PFSK-1 (cell line): ENCODE data around the gene JAKMIP1.

Source experiments
- FOXP2 ChIP-seq: optimal IDR thresholded peaks from 2 replicates; pipeline ENCODE3; 2011; ENCODE audit warnings: borderline replicate concordance, control low read depth, inconsistent platforms; ENCODE audit not compliant: insufficient read depth; ENCODE audit errors: extremely low read length, extremely low read depth
- POLR2AphosphoS5 ChIP-seq: IDR thresholded peaks from 2 replicates; pipeline ENCODE4 v1.6.1; 2012; ENCODE audit warnings: low read depth, mild to moderate bottlenecking, control low read depth, low read length, moderate library complexity
- SIN3A ChIP-seq: IDR thresholded peaks from 2 replicates; pipeline ENCODE4 v1.6.1; 2012; ENCODE audit warnings: mild to moderate bottlenecking, low read length, moderate library complexity, borderline replicate concordance; ENCODE audit not compliant: insufficient read depth
- TAF1 ChIP-seq: IDR thresholded peaks from 2 replicates; pipeline ENCODE4 v1.6.1; 2012; ENCODE audit warnings: low read length, control low read depth, borderline replicate concordance; ENCODE audit not compliant: insufficient read depth
- TF ChIP-seq, protein P1 (sequence below), 2 experiments: IDR thresholded peaks; 2 replicates each; pipeline versions ENCODE4 v1.6.1 to v1.8.0; 2011 to 2012; ENCODE audit warnings: low read depth in 2 of 2, low read length in 2 of 2, control low read depth in 1 of 2, inconsistent platforms in 1 of 2, mild to moderate bottlenecking in 1 of 2, moderate library complexity in 1 of 2; ENCODE audit not compliant: insufficient read depth in 1 of 2

DNA sequence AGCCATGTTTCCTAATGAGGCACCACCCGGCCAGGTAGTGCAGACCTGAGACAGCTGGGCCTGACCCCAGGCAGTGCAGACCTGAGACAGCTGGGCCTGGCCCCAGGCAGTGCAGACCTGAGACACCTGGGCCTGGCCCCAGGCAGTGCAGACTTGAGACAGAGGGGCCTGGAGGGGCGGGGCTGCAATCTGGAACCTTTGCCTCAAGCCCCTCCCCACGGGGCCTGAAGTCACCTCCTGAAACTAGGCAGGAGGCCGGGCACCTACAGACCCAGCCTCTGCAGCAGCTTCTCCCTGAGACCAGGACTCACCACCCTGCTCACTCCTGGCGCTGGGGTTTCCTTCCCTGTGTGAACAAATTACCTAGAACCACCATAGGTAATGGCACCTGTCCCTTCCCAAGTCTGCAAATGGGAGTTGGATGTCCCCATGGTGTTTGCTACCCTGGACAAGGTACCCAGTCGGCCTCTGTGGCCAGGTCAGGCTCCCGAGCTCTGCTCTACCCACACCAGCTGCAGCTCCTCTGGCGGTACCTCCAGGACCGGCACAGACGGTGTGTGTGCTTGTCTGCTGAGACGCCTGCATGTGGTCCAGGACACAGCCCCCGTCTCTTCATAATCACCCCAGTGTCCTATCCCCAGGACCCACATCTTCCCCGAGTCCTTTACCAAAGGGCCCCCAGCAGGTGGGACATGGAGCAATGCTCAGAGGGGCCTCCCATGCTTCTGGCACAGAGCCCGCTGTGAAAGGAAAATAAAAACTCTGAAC, 129.0 kb downstream of the JAKMIP1 start:
- TF ChIP-seq POLR2AphosphoS5 (no peak), TAF1 (no peak), SIN3A (no peak), FOXP2 (no peak)
- TF ChIP-seq, protein P1, sequence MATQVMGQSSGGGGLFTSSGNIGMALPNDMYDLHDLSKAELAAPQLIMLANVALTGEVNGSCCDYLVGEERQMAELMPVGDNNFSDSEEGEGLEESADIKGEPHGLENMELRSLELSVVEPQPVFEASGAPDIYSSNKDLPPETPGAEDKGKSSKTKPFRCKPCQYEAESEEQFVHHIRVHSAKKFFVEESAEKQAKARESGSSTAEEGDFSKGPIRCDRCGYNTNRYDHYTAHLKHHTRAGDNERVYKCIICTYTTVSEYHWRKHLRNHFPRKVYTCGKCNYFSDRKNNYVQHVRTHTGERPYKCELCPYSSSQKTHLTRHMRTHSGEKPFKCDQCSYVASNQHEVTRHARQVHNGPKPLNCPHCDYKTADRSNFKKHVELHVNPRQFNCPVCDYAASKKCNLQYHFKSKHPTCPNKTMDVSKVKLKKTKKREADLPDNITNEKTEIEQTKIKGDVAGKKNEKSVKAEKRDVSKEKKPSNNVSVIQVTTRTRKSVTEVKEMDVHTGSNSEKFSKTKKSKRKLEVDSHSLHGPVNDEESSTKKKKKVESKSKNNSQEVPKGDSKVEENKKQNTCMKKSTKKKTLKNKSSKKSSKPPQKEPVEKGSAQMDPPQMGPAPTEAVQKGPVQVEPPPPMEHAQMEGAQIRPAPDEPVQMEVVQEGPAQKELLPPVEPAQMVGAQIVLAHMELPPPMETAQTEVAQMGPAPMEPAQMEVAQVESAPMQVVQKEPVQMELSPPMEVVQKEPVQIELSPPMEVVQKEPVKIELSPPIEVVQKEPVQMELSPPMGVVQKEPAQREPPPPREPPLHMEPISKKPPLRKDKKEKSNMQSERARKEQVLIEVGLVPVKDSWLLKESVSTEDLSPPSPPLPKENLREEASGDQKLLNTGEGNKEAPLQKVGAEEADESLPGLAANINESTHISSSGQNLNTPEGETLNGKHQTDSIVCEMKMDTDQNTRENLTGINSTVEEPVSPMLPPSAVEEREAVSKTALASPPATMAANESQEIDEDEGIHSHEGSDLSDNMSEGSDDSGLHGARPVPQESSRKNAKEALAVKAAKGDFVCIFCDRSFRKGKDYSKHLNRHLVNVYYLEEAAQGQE (IDR thresholded peaks at IDR 0.05; ENCODE audit: insufficient read depth in 1 of 2, low read depth in 2 of 2, low read length in 2 of 2): no peak
